HG02588 (cell line): ENCODE measurements around the gene BBS1.

Experiments used
- ATAC-seq: cut with Tn5 transposase; IDR thresholded peaks from one replicate; pipeline ENCODE4 v1.9.1; 2021; ENCODE audit warnings: mild to moderate bottlenecking, moderate library complexity; ENCODE audit not compliant: unreplicated experiment

BBS1 gene

GRCh38 chr11:66476841-66477251 is 33.6 kb upstream of the BBS1 start:
- no peak for ATAC-seq

GRCh38 chr11:66477263-66478201 is 32.9 kb upstream of the BBS1 start:
- ATAC-seq, result no peak

GRCh38 chr11:66478729-66479393 is 31.6 kb upstream of the BBS1 start:
- ATAC-seq, result no peak

- no peak for ATAC-seq
Observed at GRCh38 chr11:66479394-66480116, 30.9 kb upstream of the BBS1 start.

GRCh38 chr11:66480117-66480938 is 30.1 kb upstream of the BBS1 start, which contains the start of gene DPP3:
DPP3 (plus strand) TSS chr11:66480434; CDS start chr11:66482201, 1,767 bp downstream.
- peak; percentile 87 for ATAC-seq

- no peak for ATAC-seq
Observed at GRCh38 chr11:66484806-66485380, 25.5 kb upstream of the BBS1 start.

- no peak for ATAC-seq
Observed at GRCh38 chr11:66488957-66489356, 21.5 kb upstream of the BBS1 start.

- no peak for ATAC-seq
Observed at GRCh38 chr11:66489636-66490035, 20.8 kb upstream of the BBS1 start.

GRCh38 chr11:66491315-66491935 is 19.0 kb upstream of the BBS1 start:
- no peak for ATAC-seq

GRCh38 chr11:66492161-66492865 is 18.1 kb upstream of the BBS1 start:
- no peak for ATAC-seq

GRCh38 chr11:66493130-66493529 is 17.3 kb upstream of the BBS1 start:
- no peak for ATAC-seq

GRCh38 chr11:66494458-66494857 is 16.0 kb upstream of the BBS1 start:
- ATAC-seq, result no peak

- ATAC-seq, result no peak
Observed at GRCh38 chr11:66494935-66495334, 15.5 kb upstream of the BBS1 start.

GRCh38 chr11:66495401-66495854 is 15.0 kb upstream of the BBS1 start:
- no peak for ATAC-seq

- no peak for ATAC-seq
Observed at GRCh38 chr11:66497206-66497605, 13.2 kb upstream of the BBS1 start.

GRCh38 chr11:66498506-66498905 is 11.9 kb upstream of the BBS1 start:
- no peak for ATAC-seq

- no peak for ATAC-seq
Observed at GRCh38 chr11:66505276-66505816, 5.1 kb upstream of the BBS1 start.

GRCh38 chr11:66509131-66509561 is 1.3 kb upstream of the BBS1 start:
- no peak for ATAC-seq

GRCh38 chr11:66510990-66511339 is 530 bp downstream of the BBS1 start:
- no peak for ATAC-seq
